Measurements from ENCODE around the gene UBE2G1. TPM values are rescaled to one million over a fixed set of nuclear protein-coding genes. Genes with fewer than 3 reads are reported as not detected.

UBE2G1 gene
- total and polyA plus RNA-seq, 9 of the 15 experiments (the other 6 are each of a cell fraction or from before 2014, with no cell fraction given): 10.1 to 65.9 (median 29.7) TPM

GRCh38 chr17:4249452-4250029, 116.9 kb downstream of the UBE2G1 start (continued):
- TF ChIP-seq ELF4 (CRISPR knock-in tag; IDR thresholded peaks at IDR 0.05) (peak; percentile 80; the same call in 1 of the 2 replicates), NFATC3 (IDR thresholded peaks at IDR 0.05) (no peak), ILK (tag; IDR thresholded peaks at IDR 0.05; ENCODE audit: borderline replicate concordance, low read depth) (no peak), GATA2 (CRISPR knock-in tag; IDR thresholded peaks at IDR 0.05) (peak; percentile 92), ZNF324 (CRISPR knock-in tag; IDR thresholded peaks at IDR 0.05) (no peak), KAT7 (CRISPR knock-in tag; IDR thresholded peaks at IDR 0.05; ENCODE audit: borderline replicate concordance) (no peak), TBP (optimal IDR thresholded peaks at IDR 0.05; ENCODE audit: low read depth, low read length) (peak; percentile 17), ZNF780A (CRISPR knock-in tag; IDR thresholded peaks at IDR 0.05) (no peak), ZC3H8 (IDR thresholded peaks at IDR 0.05) (no peak), SNIP1 (IDR thresholded peaks at IDR 0.05; ENCODE audit: low read depth) (no peak), NCOR1 (IDR thresholded peaks at IDR 0.05) (peak; percentile 96), CBFA2T3 (IDR thresholded peaks at IDR 0.05) (peak; percentile 99), TBL1XR1 (IDR thresholded peaks at IDR 0.05; ENCODE audit: low read length in 2 of 2) (peak in 1 of 2 experiments; percentile 51; a peak in 1 of 4 replicates), ZNF121 (CRISPR knock-in tag; conservative IDR thresholded peaks at IDR 0.05) (no peak), FOXK2 (conservative IDR thresholded peaks at IDR 0.05 in 1 of 2, IDR thresholded peaks at IDR 0.05 in 1 of 2; ENCODE audit: low read depth in 2 of 2) (peak; percentile 30 to 76; a peak in 1 of 4 replicates), SAP30 (IDR thresholded peaks at IDR 0.05; ENCODE audit: borderline replicate concordance, insufficient read depth, low read depth, low read length, poor library complexity, severe bottlenecking) (no peak), ARID1B (IDR thresholded peaks at IDR 0.05) (peak; percentile 98), SIN3A (IDR thresholded peaks at IDR 0.05; ENCODE audit: borderline replicate concordance in 2 of 2, control insufficient read depth in 1 of 2, low read depth in 2 of 2, low read length in 2 of 2) (peak in 1 of 2 experiments; percentile 28; a peak in 1 of 4 replicates), CREB1 (IDR thresholded peaks at IDR 0.05) (0 out of 2 replicates have a peak, but pooled peaks have one; percentile 30), CREB1 (CRISPR knock-in tag; IDR thresholded peaks at IDR 0.05) (no peak), EHMT2 (IDR thresholded peaks at IDR 0.05) (0 out of 2 replicates have a peak, but pooled peaks have one; percentile 47), XRCC4 (IDR thresholded peaks at IDR 0.05; ENCODE audit: extremely low read depth, insufficient read depth, insufficient read length) (no peak), PHB2 (IDR thresholded peaks at IDR 0.05; ENCODE audit: low read depth) (peak; percentile 92), ZNF274 (IDR thresholded peaks at IDR 0.05; ENCODE audit: borderline replicate concordance, low read depth, low read length) (no peak), SETDB1 (IDR thresholded peaks at IDR 0.05; ENCODE audit: low read length) (no peak), GTF2A2 (tag; IDR thresholded peaks at IDR 0.05) (no peak), PTBP1 (IDR thresholded peaks at IDR 0.05; ENCODE audit: low read depth, low read length) (no peak)
- TF ChIP-seq, protein P1, sequence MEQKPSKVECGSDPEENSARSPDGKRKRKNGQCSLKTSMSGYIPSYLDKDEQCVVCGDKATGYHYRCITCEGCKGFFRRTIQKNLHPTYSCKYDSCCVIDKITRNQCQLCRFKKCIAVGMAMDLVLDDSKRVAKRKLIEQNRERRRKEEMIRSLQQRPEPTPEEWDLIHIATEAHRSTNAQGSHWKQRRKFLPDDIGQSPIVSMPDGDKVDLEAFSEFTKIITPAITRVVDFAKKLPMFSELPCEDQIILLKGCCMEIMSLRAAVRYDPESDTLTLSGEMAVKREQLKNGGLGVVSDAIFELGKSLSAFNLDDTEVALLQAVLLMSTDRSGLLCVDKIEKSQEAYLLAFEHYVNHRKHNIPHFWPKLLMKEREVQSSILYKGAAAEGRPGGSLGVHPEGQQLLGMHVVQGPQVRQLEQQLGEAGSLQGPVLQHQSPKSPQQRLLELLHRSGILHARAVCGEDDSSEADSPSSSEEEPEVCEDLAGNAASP (IDR thresholded peaks at IDR 0.05): no peak
- TF ChIP-seq, protein P2, sequence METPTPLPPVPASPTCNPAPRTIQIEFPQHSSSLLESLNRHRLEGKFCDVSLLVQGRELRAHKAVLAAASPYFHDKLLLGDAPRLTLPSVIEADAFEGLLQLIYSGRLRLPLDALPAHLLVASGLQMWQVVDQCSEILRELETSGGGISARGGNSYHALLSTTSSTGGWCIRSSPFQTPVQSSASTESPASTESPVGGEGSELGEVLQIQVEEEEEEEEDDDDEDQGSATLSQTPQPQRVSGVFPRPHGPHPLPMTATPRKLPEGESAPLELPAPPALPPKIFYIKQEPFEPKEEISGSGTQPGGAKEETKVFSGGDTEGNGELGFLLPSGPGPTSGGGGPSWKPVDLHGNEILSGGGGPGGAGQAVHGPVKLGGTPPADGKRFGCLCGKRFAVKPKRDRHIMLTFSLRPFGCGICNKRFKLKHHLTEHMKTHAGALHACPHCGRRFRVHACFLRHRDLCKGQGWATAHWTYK (CRISPR knock-in tag; IDR thresholded peaks at IDR 0.05): no peak

Measured in K562 (cell line).